GM21447 (cell line): ENCODE measurements around the gene GH1.
"Not testable (repeated sequence)": the region's sequence is repeated elsewhere in the genome, so short reads cannot be mapped to it uniquely, and the experiment has no call there.

Experiments used
- ATAC-seq: cut with Tn5 transposase; IDR thresholded peaks from one replicate; pipeline ENCODE4 v1.9.1; 2021; ENCODE audit not compliant: unreplicated experiment

The GH1 gene

DNA sequence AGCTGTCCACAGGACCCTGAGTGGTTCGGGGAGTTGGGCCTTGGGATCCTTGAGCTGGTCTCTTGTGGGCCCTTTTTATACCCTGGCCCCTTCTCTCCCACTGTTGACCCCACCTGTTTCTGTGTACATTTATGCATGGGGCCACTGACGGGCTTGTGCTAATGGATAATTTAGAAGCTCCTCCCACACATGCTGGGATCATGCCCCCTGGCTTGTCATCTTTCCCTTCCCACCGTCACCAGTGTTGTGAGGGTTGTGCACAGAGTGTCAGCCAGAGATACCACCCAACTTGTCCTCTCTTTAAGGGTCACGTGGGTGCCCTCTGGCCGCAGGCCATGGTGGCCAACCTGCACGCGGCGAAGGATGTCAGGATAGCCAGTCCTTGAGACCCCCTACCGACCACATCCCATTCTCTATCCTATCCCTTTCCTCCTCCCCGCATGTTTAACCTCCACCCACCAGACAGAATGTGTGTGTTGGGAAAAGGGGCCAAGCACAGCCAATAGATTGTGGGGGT, at the start of gene GH1:
Gene GH1 (minus strand): TSS at position 51 of the 517 bp plus-strand sequence. CDS start 63 bp downstream, outside the sequence.
- ATAC-seq, result not testable (repeated sequence)

DNA sequence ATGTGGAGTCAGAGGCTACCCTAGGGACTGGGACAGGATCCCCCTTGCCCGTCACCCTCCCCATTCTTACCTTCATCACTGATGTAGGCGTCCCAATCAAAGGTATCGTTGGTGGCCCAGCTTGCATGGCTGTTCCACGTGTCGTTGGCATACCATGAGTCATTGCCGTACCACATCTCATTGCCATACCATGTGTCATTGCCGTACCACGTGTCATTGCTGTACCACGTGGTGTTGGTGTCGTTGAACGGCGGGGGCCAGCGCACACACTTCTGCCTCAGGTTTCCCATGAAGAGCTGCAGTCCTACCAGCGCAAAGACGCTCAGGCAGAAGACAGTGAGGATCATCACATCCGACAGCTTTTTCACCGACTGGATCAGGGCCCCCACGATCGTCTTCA, 49.3 kb upstream of the GH1 start:
- ATAC-seq, result no peak

DNA sequence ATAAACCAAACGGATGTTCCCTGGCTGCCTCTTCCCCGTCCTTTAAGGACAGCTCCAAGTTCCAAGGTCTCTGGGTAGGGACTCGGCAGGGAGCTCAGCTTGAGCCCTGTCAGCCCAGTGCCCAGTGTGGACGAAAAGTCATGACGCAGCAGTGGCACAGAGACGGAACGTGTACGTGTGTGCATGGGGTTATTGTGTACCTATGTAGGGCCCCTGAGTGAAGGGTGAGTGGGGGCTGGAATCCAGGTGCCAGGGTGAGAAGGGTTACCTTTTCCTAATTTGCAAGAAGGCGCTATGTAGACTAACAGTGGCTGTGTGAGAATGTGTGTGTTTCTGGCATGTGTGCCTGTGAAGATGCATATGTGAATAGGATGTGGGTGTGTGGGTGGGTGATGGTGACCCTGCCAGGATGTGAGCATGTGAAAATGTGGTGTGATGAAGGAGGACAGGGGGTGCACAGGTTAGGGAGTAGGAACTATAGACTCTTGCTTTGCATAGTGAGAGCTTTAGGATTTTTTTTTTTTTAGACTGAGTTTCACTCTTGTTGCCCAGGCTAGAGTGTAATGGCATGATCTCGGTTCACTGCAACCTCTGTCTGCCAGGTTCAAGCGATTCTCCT, 48.1 kb upstream of the GH1 start:
- no peak for ATAC-seq

DNA sequence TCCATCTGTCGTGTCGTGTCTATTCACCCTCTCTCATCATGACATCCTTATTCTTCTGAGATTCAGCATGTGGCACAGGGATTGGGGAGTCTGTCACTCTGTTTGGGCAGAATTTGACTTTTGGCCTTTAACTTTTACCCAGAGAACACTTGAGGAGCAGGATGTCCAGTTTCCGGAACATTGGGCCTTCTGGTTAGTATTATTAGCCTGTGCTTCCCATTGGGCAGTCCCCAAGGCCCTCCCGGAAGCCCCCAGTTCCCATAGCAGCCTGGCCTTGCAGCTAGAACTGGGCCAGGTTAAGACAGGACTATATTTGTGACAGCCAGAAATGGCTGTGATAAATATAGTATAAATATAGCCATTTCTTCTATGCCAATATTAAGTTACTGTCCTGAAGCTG, 44.5 kb upstream of the GH1 start:
- ATAC-seq, result no peak

DNA sequence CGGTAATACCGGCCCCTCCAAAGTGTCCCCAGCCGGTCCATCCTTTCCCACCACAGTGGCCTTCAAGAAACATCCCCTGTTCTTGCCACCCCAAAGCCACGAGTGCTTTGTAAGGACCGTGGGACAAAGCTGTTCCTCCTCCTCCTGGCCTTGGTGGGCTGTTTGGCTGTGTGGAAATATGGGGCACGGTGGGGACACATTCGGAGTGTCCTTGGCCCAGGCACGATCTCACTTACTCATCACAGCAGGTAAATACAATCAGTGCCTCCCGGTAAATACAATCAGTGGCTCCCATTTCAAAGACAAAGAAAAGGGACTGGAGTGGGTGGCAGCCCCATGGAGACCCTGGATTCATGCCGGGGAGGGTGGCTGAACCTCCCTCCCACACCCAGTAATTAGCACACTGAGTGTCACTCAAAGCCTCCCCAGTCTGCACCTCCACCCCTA, 43.7 kb upstream of the GH1 start:
- no peak for ATAC-seq

DNA sequence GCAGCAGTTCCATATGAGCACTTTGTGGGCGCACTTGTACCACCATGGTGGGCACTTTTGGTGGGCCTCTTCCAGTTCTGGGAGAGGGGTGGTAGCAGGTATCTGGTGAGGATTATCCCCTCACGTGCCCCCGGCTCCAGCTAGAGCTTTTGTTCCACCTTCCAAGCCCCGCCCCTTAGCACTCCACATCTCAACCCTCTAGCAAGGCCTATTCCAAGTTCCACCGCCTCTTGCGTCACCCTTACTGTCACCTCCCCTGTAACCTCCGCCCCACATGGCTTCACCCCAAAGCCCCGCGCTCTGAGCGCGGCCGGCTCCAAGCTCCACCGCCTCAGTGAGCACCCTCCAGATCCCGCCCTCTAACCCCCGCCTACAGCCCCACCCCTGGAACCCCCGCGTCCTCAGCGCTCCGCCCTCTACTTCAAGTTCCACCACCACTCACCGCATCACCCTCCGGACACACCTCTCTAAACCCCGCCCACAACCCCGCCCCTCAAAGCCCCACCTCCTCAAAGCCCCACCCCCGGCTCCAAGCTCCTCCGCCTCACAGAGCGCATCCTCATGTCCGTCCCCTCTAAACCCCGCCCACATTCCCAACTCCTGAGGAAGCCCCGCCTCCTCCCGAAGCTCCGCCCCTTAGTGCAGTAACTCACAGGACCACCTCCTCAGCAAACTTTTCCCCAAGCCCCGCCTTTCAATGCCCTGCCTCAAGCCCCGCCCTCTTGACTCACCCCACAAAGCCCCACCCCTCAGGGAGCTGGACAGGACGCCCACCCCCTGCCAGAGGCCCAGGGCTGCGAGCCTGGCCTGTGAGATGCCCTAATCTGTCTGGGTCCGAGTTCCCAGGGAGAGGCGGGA, 42.9 kb upstream of the GH1 start:
- ATAC-seq, result no peak

DNA sequence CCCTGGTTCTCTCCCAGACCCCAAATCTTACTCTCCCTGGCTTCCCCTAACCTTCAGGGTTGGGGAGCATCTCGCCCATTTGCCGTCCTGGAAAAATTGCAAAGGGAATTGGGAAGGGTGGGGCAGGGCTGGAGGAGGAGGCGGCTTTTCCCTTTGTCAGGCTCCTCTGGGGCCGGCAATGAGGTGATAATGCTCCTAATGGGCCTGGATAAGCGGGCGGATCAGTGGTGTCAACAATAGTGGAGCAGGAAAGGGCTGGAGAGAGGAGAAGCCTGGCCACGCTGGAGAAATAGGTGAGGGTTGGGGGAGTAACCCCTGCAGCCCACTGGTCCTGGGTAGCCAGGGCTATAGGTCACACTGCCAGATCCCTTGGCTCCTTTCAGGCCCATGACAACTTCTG, 41.8 kb upstream of the GH1 start:
- no peak for ATAC-seq

DNA sequence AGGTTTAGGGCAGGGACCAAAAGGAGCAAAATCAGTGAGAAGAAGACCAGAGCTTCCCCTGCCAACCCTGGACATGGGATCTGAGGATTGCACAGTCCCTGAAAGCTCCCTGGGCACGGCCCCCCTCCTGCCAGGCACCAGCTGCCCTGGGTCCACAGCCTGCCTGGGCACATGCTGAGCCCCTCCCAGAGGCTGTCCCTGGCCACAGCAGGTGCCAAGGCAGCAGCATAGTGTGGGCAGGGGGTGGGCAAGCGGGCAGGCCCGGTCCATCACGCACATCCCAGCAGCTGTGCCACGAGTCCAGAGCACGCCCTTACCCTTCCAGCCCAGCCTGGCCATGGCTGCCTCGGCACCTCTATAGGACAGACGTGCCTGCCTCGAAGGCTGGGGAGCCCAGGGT, 41.4 kb upstream of the GH1 start:
- ATAC-seq, result no peak

DNA sequence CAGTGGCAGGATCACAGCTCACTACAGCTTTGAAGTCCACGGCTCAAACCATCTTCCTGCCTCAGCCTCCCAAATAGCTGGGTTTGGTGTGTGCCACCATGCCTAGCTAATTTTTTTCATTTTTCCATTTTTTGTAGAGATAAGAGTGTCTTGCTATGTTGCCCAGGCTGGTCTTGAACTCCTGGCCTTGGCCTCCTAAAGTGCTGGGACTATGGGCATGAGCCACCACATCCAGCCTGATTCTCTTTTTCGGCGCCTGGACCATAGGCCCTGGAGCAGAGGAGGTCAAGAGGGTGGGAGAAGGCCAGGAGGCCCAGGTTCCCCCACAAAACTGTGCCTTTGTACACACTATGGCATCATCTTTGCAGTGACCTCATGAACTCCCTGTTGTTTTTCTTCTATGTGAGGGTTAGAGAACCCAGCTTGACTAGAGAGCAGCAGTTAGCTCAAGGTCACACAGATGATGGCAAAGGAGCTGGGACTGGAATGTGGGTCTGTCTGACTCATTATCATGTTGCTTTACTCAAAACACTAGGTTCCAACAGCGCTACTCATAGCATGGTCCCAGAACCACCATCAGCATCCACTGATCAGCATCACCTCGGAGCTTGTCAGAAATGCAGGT, 37.8 kb upstream of the GH1 start:
- no peak for ATAC-seq

DNA sequence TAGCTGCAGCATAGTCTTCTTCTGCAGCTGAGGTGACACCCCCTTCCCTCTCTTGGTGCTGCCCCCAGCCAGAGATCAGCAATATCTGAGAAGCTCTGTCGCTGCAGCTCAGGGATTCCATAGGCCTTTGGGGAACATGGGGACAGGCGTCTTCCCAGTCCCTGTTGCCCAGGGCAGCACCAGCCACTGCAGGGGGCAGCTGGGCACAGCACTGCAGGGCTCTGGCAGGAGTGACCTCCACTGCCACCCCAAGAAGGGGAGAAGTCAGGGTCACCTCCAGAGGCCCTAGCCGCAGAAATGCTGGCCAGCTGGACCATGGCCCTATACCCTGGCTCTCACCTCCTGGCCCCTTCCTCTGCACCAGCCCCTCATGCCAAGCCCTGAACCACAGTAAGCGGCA, 37.2 kb upstream of the GH1 start:
- ATAC-seq, result no peak

DNA sequence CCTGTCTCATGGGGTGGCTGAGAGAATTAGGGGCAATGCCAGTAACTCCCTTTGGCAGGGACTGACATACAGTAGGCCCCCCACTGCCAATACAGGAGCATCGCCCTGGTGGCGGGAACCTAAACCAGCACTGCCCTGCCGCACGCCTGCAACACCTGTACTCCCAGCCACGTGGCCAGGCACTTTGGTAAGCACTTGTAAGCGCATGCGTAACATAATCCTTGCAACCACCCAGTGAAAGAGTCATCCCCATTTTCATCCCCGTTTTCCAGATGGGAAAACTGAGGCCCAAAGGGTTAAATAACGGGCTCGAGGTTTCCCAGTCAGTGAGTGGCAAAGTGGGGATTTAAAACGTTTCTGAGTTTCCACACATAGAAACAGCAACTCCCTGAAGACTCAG, 36.6 kb upstream of the GH1 start:
- no peak for ATAC-seq

DNA sequence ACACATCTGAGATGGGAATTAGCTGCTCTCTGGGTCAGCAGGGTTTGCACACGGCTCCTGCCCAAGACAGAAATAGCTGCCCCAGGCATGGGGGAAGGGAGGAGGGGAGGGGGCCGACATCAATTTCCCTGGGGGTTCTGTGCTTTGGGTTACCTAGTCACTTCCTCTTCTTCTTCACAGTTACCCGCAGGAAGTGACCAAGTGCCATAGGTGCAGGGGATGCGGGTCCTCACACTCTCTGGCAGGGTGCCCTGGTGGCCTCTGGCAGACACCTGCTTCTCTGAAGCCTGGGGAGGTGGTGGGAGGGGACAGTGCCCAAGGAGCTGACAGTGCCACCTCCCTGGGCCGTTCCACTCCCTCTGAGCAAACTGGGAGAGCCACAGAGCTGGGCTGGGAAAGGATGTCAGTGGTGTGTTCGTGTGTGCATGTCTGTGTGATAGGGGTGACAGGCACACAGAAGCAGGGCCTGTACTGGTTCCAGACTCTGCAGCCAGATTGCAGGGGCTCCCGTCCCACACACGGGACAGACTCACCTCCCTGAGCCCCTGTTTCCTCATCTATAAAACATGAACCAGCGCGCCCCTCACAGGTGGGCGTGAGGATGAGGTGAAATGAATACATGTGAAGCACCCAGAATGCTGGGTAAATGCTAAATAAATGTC, 35.9 kb upstream of the GH1 start:
- peak; percentile 75 for ATAC-seq

DNA sequence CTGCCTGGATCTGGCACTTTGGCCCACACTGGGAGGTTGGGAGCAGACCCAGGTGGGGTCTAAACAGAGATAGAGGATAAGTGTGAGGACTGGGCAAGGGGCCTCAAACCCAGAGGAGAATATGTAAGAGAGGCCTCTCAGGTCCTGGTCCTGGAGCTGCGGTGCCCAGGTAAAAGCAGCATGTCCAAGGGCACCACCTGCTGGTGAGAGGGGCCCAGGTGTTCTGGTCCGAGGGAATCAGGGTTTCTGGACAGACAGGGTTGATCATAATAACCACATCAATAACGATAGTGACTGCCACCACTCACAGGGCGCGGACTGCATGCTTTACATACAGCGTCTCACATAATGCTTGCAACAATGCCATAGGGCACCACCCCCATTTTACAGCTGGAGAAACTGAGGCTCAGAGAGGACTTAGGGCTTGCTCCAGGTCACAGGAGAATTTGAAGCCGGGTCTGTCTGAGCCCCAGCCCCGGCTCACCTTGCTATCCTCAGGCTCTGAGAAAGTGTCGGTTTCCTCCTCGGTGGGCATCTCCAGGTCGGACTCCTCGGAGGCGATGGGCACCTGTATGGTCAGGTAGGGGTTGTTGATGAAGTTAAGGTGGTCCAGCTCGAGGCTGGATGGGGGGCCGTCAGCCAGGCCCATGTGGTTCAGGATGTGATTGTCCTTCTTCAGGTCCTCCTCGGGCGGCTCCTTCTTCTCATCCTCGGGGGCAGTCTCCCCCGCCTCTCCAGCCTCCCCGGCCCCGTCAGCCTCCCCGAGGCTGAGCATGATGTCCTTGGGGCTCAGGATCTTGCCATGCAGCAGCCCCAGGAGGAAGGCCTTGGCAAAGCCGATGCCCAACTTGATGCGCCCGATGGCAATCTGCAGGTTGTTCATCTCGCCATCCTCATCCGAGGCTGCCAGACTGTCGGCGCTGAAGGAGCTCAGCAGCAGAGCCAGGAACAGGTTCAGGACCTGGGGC, 32.6 kb upstream of the GH1 start:
- no peak for ATAC-seq

DNA sequence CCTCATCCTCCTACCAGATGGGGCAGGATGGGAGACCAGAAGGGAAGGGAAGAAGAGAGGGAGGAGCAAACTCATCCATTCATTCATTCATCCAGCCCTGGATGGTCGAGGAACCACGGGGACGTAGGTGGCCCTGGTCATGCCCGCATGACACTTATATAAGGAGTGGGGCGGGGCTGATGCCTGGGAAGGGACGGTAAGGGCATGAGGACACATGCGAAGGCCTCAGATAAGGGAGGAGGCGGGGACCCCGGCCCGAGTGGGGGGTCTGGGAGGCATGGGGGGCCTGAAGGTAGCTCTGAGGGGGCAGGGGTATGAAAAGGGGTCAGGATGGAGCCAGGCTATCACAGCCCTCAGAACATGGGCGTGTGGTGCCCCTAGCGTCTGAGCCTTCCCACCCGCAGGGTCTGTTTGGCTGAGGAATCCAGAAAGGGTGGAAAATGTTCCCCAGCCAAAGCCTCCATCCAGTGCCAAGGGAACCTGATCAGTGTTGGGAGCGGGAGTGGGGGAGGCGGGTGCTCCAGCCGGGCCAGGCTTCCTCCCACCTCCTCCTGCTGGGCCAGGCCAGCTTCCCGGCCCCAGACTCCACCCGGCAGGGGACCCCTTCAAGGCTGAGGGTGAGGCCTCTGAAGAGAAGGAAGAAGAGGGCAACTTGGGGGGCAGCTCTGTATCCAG, 31.1 kb upstream of the GH1 start:
- ATAC-seq, result no peak

DNA sequence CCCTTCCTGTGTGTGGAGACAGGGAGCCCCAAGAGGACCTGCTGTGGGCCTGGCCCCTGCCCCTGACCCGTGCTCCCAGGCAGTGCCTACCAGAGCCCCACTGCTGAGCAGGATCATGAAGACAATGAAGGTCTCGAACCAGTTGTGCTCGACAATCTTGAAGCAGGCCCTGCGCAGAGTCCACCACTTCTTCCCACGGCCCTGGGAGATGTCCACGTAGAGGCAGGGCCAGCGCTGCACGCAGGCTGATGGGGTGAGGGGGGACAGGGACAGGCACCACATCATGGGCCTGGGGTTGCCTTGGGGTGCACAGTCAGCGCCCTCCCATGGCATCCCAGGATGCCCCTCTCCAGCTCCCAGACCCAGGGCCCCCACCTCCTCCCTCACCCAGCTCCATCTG, 29.9 kb upstream of the GH1 start:
- no peak for ATAC-seq

DNA sequence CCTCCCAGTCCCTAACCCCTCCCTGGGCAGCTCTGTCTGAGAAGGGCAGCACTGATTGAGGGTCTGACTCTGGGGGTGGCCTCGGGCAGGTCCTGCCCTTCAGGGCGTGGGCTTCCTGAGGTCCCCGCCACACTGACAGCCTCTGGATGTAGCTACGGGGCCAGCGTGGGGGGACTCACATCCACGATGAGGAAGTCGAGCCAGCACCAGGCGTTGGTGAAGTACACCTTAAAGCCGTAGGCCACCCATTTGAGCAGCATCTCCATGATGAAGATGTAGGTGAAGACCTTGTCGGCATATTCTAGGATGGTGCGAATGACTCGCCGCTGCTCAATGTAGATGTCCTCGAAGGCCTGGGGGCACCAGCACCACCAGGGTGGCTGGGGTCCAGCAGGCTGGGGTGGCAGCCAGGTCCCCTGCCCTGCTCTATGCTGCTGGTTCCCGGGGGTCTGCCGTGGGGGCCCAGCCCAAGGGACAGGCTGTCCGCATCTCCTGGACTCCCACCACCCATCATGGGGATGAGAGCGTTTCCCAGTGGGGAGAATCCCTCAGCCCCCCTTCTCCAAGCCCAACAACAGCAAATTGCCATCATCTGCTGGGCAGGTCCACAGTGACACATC, 29.2 kb upstream of the GH1 start:
- no peak for ATAC-seq

DNA sequence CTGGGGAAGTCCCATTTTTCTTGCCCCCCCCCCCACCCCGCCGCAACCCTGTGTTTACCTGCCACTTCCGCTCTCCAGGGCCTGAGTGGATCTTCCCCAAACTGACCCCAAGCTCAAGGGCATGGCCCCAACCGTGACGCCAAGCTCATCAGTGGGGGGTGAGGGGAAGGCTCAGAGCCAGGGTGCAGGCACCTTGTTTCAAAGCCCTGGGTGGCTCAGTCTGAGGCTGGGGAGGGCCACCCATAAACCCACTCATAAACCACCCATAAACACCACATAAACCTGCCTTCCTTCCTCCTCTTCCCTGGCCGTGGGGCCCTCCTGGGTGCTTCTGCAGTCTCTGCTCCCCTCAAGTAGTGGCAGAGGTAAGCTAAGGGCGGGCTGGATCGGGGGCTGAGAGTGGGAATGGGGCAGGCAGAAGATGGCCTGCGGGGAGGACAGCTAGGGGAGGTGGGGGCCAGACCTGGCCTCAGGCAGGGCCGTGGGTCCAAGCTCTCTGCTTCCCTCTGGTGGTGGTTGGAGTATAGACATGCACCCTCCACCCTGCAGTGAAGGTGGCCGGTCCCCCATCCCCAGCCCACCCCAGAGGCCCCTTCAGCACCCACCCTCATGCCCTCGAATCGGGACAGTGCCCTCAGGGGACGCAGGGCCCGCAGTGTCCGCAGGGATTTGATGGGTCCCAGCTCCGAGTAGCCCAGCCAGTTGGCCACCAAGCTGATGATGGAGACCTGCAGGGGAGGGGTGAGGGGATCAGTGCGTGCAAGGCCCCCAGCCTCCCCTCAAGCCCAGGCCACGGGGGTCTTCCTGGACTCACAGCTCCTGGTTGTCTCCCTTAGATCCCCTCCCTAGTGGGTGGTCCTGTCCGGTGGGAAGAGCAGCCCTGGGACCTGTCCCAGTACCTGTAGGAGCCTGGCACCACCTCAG, 28.1 kb upstream of the GH1 start:
- ATAC-seq, result peak; percentile 62

DNA sequence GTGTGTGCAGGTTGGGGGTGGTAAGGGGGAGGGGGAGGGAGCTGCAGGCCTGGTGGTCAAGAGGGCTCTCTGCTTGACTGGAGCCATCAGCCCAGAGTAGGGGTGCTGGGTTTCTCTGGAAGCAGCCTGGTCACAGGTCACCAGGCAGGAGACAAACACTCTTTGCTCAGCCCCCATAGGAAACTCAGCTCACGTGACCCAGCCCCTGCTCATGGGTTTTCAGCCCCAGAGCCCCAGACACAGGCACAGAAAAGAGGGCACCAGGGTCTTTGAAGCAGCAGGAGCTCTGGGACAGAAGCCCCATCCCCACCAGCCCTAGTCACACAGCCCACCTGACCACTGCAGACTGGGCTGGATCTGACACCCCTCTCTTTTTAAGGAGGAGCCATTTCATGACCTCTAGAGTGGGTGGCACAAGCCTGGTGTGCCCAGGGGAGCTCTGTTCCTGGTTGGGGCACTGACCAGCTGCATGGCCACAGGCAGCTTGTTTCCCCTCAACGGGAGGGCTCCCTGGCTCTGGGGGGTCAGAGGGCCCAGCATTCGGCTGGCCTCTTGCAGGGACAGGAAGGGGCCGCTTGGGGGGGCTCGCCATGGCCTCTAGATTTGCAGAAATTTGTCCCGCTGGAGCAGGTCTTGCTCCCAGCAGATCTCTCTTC, 27.3 kb upstream of the GH1 start:
- ATAC-seq, result peak; percentile 45
